COLO668 (cell line): Measurements from ENCODE around the gene LCORL.
"Not testable (repeated sequence)": the region's sequence is repeated elsewhere in the genome, so short reads cannot be mapped to it uniquely, and the experiment has no call there.

Experiments used
- DNase-seq: peaks from one replicate; lab custom pipeline; 2025; ENCODE audit not compliant: unreplicated experiment; lab: John Stamatoyannopoulos, UW

The LCORL gene

GRCh38 chr4:17865866-17866363, 155.6 kb downstream of the LCORL start:
- DNase-seq = no peak

DNA sequence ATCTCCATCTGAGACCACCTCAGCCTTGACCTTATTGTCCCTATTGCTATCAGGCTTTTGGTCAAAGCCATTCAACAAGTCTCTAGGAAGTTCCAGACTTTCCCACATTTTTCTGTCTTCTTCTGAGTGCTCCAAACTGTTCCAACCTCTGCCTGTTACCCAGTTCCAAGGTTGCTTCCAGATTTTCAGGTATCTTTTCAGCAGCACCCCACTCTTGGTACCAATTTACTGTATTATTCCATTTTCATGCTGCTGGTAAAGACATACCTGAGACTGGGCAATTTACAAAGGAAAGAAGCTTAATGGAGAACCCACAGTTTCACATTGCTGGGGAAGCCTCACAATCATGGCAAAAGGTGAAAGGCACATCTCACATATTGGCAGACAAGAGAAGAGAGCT, 159.6 kb downstream of the LCORL start:
- not testable (repeated sequence) for DNase-seq

- no peak for DNase-seq
These were observed 161.7 kb downstream of the LCORL start for GRCh38 chr4:17859793-17860406.

GRCh38 chr4:17854036-17854435, 167.5 kb downstream of the LCORL start:
- DNase-seq = no peak

DNA sequence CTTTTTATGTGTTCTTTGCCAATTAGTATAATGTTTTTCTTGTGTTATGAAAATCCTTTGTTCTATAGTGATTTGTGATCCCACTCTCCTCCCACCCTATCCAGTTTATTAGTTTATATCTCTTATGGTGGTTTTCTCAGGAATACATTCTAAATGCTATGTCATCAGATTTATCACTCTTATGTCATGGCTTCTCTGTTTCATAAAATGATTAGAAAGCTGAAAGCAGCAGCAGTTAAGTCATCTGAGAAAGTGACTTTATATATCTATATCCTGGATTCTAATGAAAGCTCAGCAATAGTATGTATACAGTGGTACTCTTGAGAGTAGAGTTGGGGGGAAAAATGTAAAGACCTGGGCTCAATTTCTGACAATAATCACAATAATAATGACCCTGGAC, 169.6 kb downstream of the LCORL start:
- no peak for DNase-seq

DNA sequence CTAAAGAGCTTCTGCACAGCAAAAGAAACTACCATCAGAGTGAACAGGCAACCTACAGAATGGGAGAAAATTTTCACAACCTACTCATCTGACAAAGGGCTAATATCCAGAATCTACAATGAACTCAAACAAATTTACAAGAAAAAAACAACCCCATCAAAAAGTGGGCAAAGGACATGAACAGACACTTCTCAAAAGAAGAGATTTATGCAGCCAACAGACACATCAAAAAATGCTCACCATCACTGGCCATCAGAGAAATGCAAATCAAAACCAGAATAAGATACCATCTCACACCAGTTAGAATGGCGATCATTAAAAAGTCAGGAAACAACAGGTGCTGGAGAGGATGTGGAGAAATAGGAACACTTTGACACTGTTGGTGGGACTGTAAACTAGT, 171.3 kb downstream of the LCORL start:
- not testable (repeated sequence) for DNase-seq

- no peak for DNase-seq
These were observed 175.3 kb downstream of the LCORL start for GRCh38 chr4:17846266-17846665.

DNA sequence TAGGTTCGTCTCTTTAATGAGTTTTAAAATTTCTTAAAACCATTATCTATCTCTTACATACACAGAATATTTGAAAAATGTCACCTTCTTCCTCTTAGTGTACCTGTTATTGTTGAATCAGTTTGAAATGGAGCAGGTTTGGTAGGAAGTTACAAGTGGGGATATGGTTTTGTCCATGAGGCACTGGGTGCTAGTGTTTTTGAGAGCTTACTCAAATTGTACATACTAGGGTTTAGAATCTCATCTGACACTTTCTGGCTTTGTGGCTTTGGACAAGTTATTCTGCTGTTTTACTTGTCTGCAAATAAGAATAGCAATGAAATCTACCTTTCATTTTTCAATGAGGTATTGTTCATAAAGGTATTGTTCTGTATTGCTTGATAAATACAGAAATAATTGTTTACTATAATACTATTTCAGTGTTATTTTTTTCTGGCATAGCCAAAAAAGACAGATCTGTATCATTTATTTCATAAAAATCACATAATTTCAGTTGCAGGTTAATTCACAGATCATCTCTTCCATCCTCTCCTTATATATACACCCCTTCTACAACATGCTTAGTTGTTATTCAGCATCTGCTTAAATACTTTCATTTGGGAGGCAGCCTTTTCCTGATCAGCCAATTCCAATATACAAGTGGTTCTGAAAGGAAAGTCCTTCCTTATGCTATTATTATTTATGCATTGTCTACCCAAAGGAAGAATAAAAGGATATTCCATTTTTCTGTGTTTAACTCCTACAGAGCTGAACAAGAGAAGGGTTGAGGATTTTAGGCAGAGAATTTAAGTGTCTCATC, 197.5 kb downstream of the LCORL start:
- DNase-seq = no peak

DNA sequence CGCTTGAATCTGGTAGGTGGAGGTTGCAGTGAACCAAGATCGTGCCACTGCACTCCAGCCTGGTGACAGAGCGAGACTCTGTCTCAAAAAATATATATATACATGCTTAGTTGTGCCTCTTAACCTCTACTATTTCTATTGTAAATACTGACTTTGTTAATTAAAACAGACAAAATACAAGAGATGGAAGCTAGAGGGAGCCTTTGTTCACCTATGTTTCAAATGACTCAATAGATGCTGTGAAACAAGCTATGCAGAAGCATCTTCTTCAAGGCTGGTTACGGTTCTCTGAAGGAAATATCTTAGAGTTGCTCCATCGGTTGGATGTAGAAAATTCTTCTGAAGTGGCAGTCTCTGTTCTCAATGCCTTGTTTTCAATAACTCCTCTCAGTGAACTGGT, 204.5 kb downstream of the LCORL start:
- DNase-seq = no peak

DNA sequence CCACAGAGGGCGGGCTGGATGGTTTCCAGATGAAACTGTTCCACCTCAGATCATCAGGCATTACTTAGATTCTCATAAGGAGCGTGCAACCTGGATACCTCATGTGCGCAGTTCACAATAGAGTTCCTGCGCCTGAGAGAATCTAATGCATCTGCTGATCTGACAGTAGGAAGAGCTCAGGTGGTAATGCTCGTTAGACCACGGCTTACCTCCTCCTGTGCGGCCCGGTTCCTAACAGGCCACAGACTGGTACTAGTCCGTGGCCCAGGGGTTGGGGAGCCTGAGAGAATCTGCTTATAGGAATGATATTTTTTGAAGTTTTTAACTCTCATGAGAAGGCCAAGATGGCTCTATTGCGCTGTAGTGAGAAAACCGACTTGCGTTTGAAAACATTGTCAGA, 205.4 kb downstream of the LCORL start:
- DNase-seq = no peak

GRCh38 chr4:17814140-17814539, 207.4 kb downstream of the LCORL start:
- no peak for DNase-seq

DNA sequence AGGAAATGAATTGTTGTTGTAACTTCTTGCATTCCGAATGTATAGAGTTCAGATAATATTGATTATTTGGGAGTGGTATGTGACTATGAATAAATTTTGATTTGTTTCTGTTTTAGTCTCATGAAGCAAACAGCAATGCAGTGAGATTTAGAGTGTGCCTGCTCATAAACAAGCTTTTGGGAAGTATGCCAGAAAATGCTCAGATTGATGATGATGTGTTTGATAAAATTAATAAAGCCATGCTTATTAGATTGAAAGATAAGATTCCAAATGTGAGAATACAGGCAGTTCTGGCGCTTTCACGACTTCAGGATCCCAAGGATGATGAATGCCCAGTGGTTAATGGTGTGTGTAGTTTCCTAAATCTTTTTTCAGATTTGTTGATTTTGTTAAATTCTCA, 208.8 kb downstream of the LCORL start:
- DNase-seq = no peak

DNA sequence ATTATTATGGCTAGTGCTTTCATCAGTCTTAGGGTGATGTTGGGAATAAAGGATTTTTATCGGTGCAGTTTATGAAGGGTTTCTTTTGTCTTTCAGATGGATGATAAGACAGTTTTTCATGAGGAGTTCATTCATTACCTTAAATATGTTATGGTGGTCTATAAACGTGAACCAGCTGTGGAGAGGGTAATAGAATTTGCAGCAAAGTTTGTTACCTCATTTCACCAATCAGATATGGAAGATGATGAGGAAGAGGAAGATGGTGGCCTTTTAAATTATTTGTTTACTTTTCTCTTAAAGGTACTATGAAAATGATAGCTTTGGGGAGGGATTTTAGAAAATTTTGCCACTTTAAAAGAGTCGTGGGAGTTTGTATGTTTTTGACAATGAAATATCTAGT, 209.4 kb downstream of the LCORL start:
- no peak for DNase-seq

DNA sequence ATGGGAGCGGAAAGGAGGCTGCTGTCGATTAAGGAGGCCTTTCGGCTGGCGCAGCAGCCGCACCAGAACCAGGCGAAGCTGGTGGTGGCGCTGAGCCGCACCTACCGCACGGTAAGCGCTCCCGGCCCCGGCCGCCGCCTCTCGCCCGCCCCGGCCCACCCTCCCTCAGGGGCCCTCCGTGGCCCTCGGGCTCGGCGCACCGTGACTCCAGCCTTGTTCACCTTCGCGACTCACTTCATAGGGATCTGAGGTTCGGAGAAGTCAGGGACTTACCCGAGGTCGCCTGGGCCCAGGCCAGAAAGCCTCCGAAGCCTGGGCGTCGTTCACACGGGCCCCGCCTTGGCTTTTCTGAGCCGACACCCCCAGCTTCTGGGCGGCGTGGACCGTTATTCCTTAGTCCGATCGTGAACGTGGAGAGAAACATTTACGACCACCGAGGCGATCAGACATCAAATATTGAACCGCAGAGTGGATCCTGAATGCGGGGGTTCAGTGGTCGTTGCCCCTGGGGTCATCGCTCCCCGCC, 210.4 kb downstream of the LCORL start:
- peak; percentile 59 for DNase-seq

DNA sequence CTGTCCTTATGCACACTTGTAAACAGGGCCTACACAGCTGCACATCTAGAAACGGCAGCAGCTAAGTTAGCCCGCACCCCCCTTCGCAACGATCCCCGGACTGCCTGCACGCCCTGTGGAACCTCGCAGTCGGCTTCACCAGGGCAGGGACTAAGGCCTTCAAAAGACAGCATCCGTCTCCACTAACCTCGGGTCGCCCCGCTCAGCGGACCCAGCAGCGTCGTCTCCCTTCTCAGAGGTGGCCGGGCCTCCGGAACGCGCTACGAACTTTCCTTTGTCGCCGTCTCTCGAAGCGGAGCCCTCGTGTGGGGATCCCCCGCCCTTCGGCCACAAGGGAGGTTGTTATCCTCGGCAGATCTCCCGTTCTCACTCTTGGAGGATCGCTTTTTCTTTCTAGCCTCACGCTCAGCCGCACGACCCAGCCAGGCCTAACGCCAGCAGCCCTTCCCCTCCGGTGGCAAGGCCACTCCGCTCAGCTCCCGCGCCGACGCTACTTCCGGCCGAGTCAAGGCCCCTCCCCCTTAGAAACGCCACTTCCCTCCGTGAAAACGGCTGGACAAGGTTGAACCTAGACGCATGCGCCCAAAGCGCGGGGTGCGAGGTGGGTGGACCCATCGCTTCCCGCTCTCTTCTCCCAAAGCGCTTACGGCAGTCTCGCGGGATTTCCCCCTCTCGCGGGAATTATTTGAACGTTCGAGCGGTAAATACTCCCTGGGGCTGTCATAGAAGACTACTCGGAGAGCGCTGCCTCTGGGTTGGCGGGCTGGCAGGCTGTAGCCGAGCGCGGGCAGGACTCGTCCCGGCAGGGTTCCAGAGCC, 211.1 kb downstream of the LCORL start, which contains the start of the genes DCAF16 and NCAPG:
TSS of gene DCAF16 (minus strand) at position 498 of the 818 bp plus-strand sequence. CDS start 6,616 bp downstream, outside the sequence.
TSS of gene NCAPG (plus strand) at position 720 of the 818 bp plus-strand sequence. CDS start 99 bp downstream, outside the sequence.
- DNase-seq = peak; percentile 99

- no peak for DNase-seq
These were observed 211.9 kb downstream of the LCORL start for GRCh38 chr4:17809667-17810066.

GRCh38 chr4:17807446-17807845, 214.1 kb downstream of the LCORL start:
- DNase-seq = no peak

DNA sequence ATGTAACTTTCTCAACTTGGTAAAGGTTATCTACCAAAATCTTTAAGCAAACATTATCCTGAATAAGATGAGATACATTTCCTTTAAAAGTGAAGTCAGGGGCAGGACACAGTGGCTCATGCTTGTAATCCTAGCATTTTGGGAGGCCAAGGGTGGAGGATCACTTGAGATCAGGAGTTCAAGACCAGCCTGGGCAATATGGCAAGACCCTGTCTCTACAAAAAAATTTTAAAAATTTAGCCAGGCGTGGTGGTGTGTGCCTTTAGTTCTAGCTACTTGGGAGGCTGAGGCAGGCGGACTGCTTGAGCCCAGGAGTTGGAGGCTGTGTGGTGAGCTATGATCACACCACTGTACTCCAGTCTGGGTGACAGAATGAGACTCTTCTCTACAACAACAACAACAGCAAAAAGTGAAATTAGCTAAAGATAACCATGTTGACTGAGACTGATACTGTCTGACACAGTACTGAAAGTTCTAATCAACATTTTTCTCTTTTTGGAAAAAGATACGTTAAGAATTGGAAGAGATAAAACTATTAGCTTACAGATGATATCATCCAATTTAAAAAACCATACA, 215.9 kb downstream of the LCORL start:
- no peak for DNase-seq

DNA sequence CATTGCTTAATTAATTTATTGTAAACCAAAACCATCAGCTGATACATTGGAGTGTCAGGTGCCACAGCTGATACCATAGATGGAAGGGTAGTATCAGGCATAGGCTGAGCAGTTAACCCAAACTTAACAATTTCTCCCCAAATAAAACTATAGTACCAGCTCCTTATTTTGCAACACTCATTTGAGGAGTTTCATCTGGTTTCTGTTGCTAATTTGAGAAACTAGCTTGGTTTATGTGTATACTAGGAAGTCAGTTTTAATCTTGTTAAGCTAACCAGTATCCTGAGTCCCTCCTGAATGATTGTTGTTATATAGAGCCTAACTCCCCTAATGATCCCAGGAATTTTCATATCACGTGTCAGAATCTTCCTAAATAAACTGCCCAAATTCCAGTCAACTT, 223.7 kb downstream of the LCORL start:
- no peak for DNase-seq

DNA sequence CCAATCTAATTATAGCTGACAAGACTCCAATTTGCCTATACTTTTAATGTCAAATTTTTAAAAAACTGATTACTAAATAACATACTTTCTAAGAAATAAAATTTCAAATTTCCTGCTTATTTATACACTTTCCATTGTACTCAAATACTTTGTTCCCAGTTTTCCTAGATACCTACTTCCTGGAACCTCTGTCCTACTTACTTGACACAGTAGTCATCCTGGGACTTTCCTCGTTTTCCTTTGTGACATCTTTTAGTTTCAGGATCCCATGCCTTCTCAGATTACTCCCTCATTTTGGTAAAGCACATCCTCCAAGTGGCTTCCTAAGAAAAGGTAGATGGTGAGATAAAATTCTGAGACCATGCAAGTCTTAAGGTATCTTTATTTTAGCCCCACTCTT, 226.8 kb downstream of the LCORL start:
- no peak for DNase-seq
